Upper lobe of left lung (tissue), 6 donors: ENCODE data around the gene PHF21B. TPM values are rescaled to one million over a fixed set of nuclear protein-coding genes. Genes with fewer than 3 reads are reported as not detected.
A peak's percentile ranks its signal among the peaks of the same experiment; 100 is the strongest.

Experiments
- ATAC-seq, 2 donors: fragments of 200-7000 bp; cut with Tn5 transposase; one replicate each; pipeline ENCODE4 v1.9.1; 2022; ENCODE audit warnings: mild to moderate bottlenecking in 2 of 2, moderate library complexity in 2 of 2; ENCODE audit not compliant: low FRiP score in 2 of 2
- DNase-seq, 2 donors: peaks; one replicate each; pipeline ENCODE4 v3.0.0-alpha.2; 2019 to 2020
- H3K27ac ChIP-seq, 4 donors: fragments of 200-600 bp; sonication (generic); one replicate each; pipeline ENCODE4 v1.5.1; 2016 to 2019
- H3K27me3 ChIP-seq, 4 donors: fragments of 200-600 bp; sonication (generic); one replicate each; pipeline ENCODE4 v1.5.1; 2017 to 2019
- H3K36me3 ChIP-seq, 4 donors: fragments of 200-600 bp; sonication (generic); one replicate each; pipeline ENCODE4 v1.5.1; 2016 to 2019
- H3K4me1 ChIP-seq, 4 donors: fragments of 200-600 bp; sonication (generic); one replicate each; pipeline ENCODE4 v1.5.1; 2018 to 2019
- H3K4me3 ChIP-seq, 4 donors: fragments of 200-600 bp; sonication (generic); one replicate each; pipeline ENCODE4 v1.5.1; 2017 to 2019; ENCODE audit warnings: mild to moderate bottlenecking in 2 of 4, moderate library complexity in 1 of 4
- H3K9me3 ChIP-seq, 4 donors: fragments of 200-600 bp; sonication (generic); one replicate each; pipeline ENCODE4 v1.5.1; 2018 to 2019
- CTCF ChIP-seq, 6 experiments: fragments of 450-650 bp in 4 of 6; fragments of 200-600 bp in 2 of 6; sonication (generic) in 2 of 6; IDR thresholded peaks; one replicate each; pipeline ENCODE4 v1.5.1; 2016 to 2019; ENCODE audit warnings: antibody characterized with exemption in 6 of 6
- EP300 ChIP-seq, 4 donors: sonication (generic); formaldehyde crosslinking; IDR thresholded peaks; one replicate each; pipeline ENCODE4 v1.5.1; 2017; ENCODE audit warnings: antibody characterized with exemption in 4 of 4, control low read depth in 2 of 4
- POLR2A ChIP-seq, 4 donors: fragments of 450-650 bp; IDR thresholded peaks; one replicate each; pipeline ENCODE4 v1.5.1; 2016 to 2017; ENCODE audit warnings: antibody characterized with exemption in 4 of 4, mild to moderate bottlenecking in 2 of 4
- POLR2AphosphoS5 ChIP-seq, 2 donors: sonication (generic); formaldehyde crosslinking; IDR thresholded peaks; one replicate each; pipeline ENCODE4 v1.5.1; 2017; ENCODE audit warnings: antibody characterized with exemption in 2 of 2
- WGBS, 2 donors: methylation state at CpG; one replicate each; pipeline ENCODE4 v1.1.5; 2017 to 2018; 5-methylcytosine and 5-hydroxymethylcytosine counted together
- total RNA-seq, 6 donors: library from RNA; depleted of rRNA in 4 of 6; stranded (reverse); fragments of >200 nt in 4 of 6; gene quantifications; one replicate each; pipeline versions ENCODE4 v1.1.0 to v1.2.1, GENCODE V29; 2016 to 2021
- donor health status: DM: no; HTN: no; CAD: no; lungs with moderate emphysema.
- donor health status: DM: no; HTN: yes; CAD: no; lungs with severe emphysema.

PHF21B gene
- under 1 TPM in 2 of 6 donors, not detected in 4; 0.06 to 0.24 TPM for total RNA-seq

GRCh38 chr22:45009606-45010531 is at the start of gene PHF21B:
Gene PHF21B, minus strand, starts transcription at chr22:45010005. Its CDS starts 456 bp downstream, at chr22:45009549.
- H3K9me3 ChIP-seq = no peaks in the 10 kb centered on the region
- no peaks in the 10 kb centered on the region for H3K36me3 ChIP-seq
- peak in 1 of 2 donors; percentile 42 for ATAC-seq
- 1 to 2% methylated on average over 19 to 26 of the region's 121 CpGs for WGBS, 2 donors
- peaks cover 0 to 47% (median 28%) of the 10 kb centered on the region in 4 donors for H3K27me3 ChIP-seq
- DNase-seq = peak in 1 of 2 donors; percentile 86
- TF ChIP-seq CTCF (IDR thresholded peaks at IDR 0.05) (no peak), POLR2AphosphoS5 (IDR thresholded peaks at IDR 0.05) (no peak), EP300 (IDR thresholded peaks at IDR 0.05) (no peak), POLR2A (IDR thresholded peaks at IDR 0.05) (no peak)
- peaks cover 28 to 46% (median 35%) of the 10 kb centered on the region in 4 donors for H3K4me1 ChIP-seq
- H3K27ac ChIP-seq = no peak within 1 kb of the TSS
- H3K4me3 ChIP-seq = peak within 1 kb of the TSS in 3 of 4 donors; percentile 39 to 53 (median 49)

GRCh38 chr22:45059296-45059695 is 49.5 kb upstream of the PHF21B start:
- H3K36me3 ChIP-seq = no peaks in the 10 kb centered on the region
- TF ChIP-seq POLR2AphosphoS5 (IDR thresholded peaks at IDR 0.05) (no peak), POLR2A (IDR thresholded peaks at IDR 0.05) (no peak), CTCF (IDR thresholded peaks at IDR 0.05) (no peak), EP300 (IDR thresholded peaks at IDR 0.05) (no peak)
- no peaks in the 10 kb centered on the region for H3K4me1 ChIP-seq
- H3K27me3 ChIP-seq = no peaks in the 10 kb centered on the region
- H3K9me3 ChIP-seq = no peaks in the 10 kb centered on the region
- H3K27ac ChIP-seq = no peak overlapping the region
- ATAC-seq (no peak), DNase-seq (no peak)
- WGBS, 2 donors = 90 to 96% methylated on average over 3 to 5 of the region's 5 CpGs
- no peak overlapping the region for H3K4me3 ChIP-seq

GRCh38 chr22:45058622-45058912 is 48.8 kb upstream of the PHF21B start:
- no peaks in the 10 kb centered on the region for H3K27me3 ChIP-seq
- no peak for DNase-seq
- WGBS, 2 donors = 84 to 85% methylated on average over 2 of the region's 2 CpGs
- TF ChIP-seq EP300 (IDR thresholded peaks at IDR 0.05) (no peak), CTCF (IDR thresholded peaks at IDR 0.05) (no peak), POLR2AphosphoS5 (IDR thresholded peaks at IDR 0.05) (no peak), POLR2A (IDR thresholded peaks at IDR 0.05) (no peak)
- H3K36me3 ChIP-seq = no peaks in the 10 kb centered on the region
- ATAC-seq = no peak
- no peak overlapping the region for H3K27ac ChIP-seq
- H3K4me3 ChIP-seq = no peak overlapping the region
- no peaks in the 10 kb centered on the region for H3K9me3 ChIP-seq
- no peaks in the 10 kb centered on the region for H3K4me1 ChIP-seq

GRCh38 chr22:45055936-45056335 is 46.1 kb upstream of the PHF21B start:
- TF ChIP-seq EP300 (IDR thresholded peaks at IDR 0.05) (no peak), POLR2A (IDR thresholded peaks at IDR 0.05) (no peak), POLR2AphosphoS5 (IDR thresholded peaks at IDR 0.05) (no peak), CTCF (IDR thresholded peaks at IDR 0.05) (no peak)
- WGBS, 2 donors = 85 to 87% methylated on average over 15 of the region's 15 CpGs

More at GRCh38 chr22:45055936-45056335, 46.1 kb upstream of the PHF21B start:
- no peaks in the 10 kb centered on the region for H3K4me1 ChIP-seq
- no peak for ATAC-seq
- peaks cover 0 to 4% (median 0%) of the 10 kb centered on the region in 4 donors for H3K27me3 ChIP-seq
- H3K36me3 ChIP-seq = no peaks in the 10 kb centered on the region
- no peaks in the 10 kb centered on the region for H3K9me3 ChIP-seq
- H3K27ac ChIP-seq = no peak overlapping the region
- H3K4me3 ChIP-seq = no peak overlapping the region
- no peak for DNase-seq
